HEK293 (cell line): ENCODE results near the gene DGUOK.

Experiments used
- CTCF ChIA-PET: fragments of 350-600 bp; formaldehyde crosslinking; extraction: SDS; loops from one replicate; lab custom pipeline; 2021; ENCODE audit warnings: antibody characterized with exemption; lab: Yijun Ruan, JAX
- POLR2A ChIA-PET: fragments of 300-600 bp; formaldehyde crosslinking; extraction: SDS; loops from one replicate; lab custom pipeline; 2020; ENCODE audit warnings: antibody characterized with exemption, inconsistent platforms; lab: Yijun Ruan, JAX
- H3K27ac ChIP-seq: fragments of 200-500 bp; sonication (Bioruptor generic); 2 replicates; pipeline ENCODE4 v1.5.1; 2014; ENCODE audit warnings: low read depth, low read length, control low read depth, inconsistent platforms; ENCODE audit errors: extremely low read depth
- H3K36me3 ChIP-seq, 2 experiments: fragments of 200-500 bp in 1 of 2; sonication (Bioruptor generic) in 1 of 2; 1 replicate in 1 of 2; 2 replicates in 1 of 2; pipeline ENCODE4 v1.5.1; 2014 to 2017; ENCODE audit warnings: inconsistent platforms in 2 of 2, low read length in 2 of 2; ENCODE audit not compliant: control insufficient read depth in 2 of 2, insufficient read depth in 1 of 2
- H3K4me1 ChIP-seq: fragments of 200-500 bp; sonication (Bioruptor generic); 2 replicates; pipeline ENCODE4 v1.5.1; 2014; ENCODE audit warnings: mild to moderate bottlenecking, low read length, inconsistent platforms; ENCODE audit not compliant: control insufficient read depth, insufficient read depth
- H3K4me3 ChIP-seq: 2 replicates; pipeline ENCODE4 v1.5.1; 2011; ENCODE audit warnings: low read depth, mild to moderate bottlenecking, control low read depth, low read length, moderate library complexity
- H3K9me3 ChIP-seq: fragments of 200-500 bp; sonication (Bioruptor generic); 2 replicates; pipeline ENCODE4 v1.5.1; 2014; ENCODE audit warnings: low read depth, low read length, inconsistent platforms; ENCODE audit not compliant: control insufficient read depth, insufficient read depth
- FEZF1 ChIP-seq: fragments of 450-650 bp; formaldehyde crosslinking; IDR thresholded peaks from 2 replicates; pipeline ENCODE4 v1.5.1; 2016; ENCODE audit warnings: missing biosample characterization, missing genetic modification characterization
- GFI1B ChIP-seq: fragments of 450-650 bp; formaldehyde crosslinking; IDR thresholded peaks from 2 replicates; pipeline ENCODE4 v1.5.1; 2016; ENCODE audit warnings: missing biosample characterization, missing genetic modification characterization
- HOXC10 ChIP-seq: sonication (generic); formaldehyde crosslinking; IDR thresholded peaks from 2 replicates; pipeline ENCODE4 v1.8.1; 2023; ENCODE audit warnings: mild to moderate bottlenecking, missing genetic modification reagents
- KLF8 ChIP-seq: fragments of 450-650 bp; formaldehyde crosslinking; IDR thresholded peaks from 2 replicates; pipeline ENCODE4 v1.5.1; 2016; ENCODE audit warnings: missing biosample characterization, missing genetic modification characterization
- MYNN ChIP-seq: fragments of 450-650 bp; formaldehyde crosslinking; IDR thresholded peaks from 2 replicates; pipeline ENCODE4 v1.5.1; 2016; ENCODE audit warnings: missing biosample characterization, missing genetic modification characterization, borderline replicate concordance
- SALL2 ChIP-seq: fragments of 450-650 bp; formaldehyde crosslinking; IDR thresholded peaks from 2 replicates; pipeline ENCODE4 v1.5.0; 2017; ENCODE audit warnings: missing biosample characterization, mild to moderate bottlenecking, missing genetic modification characterization, borderline replicate concordance
- SP2 ChIP-seq: fragments of 450-650 bp; formaldehyde crosslinking; IDR thresholded peaks from 2 replicates; pipeline ENCODE4 v1.5.1; 2016; ENCODE audit warnings: missing biosample characterization, missing genetic modification characterization
- SP3 ChIP-seq: fragments of 450-650 bp; formaldehyde crosslinking; IDR thresholded peaks from 2 replicates; pipeline ENCODE4 v1.5.1; 2016; ENCODE audit warnings: missing biosample characterization, missing genetic modification characterization
- TRIM28 ChIP-seq: IDR thresholded peaks from 2 replicates; pipeline ENCODE4 v1.6.1; 2011; ENCODE audit warnings: low read length, control low read depth, borderline replicate concordance
- WT1 ChIP-seq: fragments of 450-650 bp; formaldehyde crosslinking; IDR thresholded peaks from 2 replicates; pipeline ENCODE4 v1.5.1; 2016; ENCODE audit warnings: missing biosample characterization, missing genetic modification characterization
- ZFP69B ChIP-seq: fragments of 450-650 bp; formaldehyde crosslinking; IDR thresholded peaks from 2 replicates; pipeline ENCODE4 v1.5.1; 2016; ENCODE audit warnings: missing biosample characterization, missing genetic modification characterization
- ZNF10 ChIP-seq: fragments of 450-650 bp; formaldehyde crosslinking; IDR thresholded peaks from 2 replicates; pipeline ENCODE4 v1.5.1; 2017; ENCODE audit warnings: missing biosample characterization, missing genetic modification characterization
- ZNF121 ChIP-seq: fragments of 450-650 bp; formaldehyde crosslinking; IDR thresholded peaks from 2 replicates; pipeline ENCODE4 v1.5.1; 2016; ENCODE audit warnings: missing biosample characterization, missing genetic modification characterization
- ZNF24 ChIP-seq: fragments of 450-650 bp; formaldehyde crosslinking; IDR thresholded peaks from 2 replicates; pipeline ENCODE4 v1.5.1; 2016; ENCODE audit warnings: missing biosample characterization, missing genetic modification characterization
- ZNF302 ChIP-seq: fragments of 450-650 bp; formaldehyde crosslinking; IDR thresholded peaks from 2 replicates; pipeline ENCODE4 v1.5.1; 2016; ENCODE audit warnings: missing biosample characterization, missing genetic modification characterization, low read depth
- ZNF37A ChIP-seq: fragments of 450-650 bp; IDR thresholded peaks from 2 replicates; pipeline ENCODE4 v1.5.1; 2018; ENCODE audit warnings: missing biosample characterization, missing genetic modification characterization
- ZNF404 ChIP-seq: fragments of 450-650 bp; formaldehyde crosslinking; IDR thresholded peaks from 2 replicates; pipeline ENCODE4 v1.5.1; 2017; ENCODE audit warnings: missing biosample characterization, missing genetic modification characterization
- ZNF48 ChIP-seq: fragments of 450-650 bp; formaldehyde crosslinking; IDR thresholded peaks from 2 replicates; pipeline ENCODE4 v1.5.1; 2016; ENCODE audit warnings: missing biosample characterization, missing genetic modification characterization
- ZNF544 ChIP-seq: fragments of 450-650 bp; formaldehyde crosslinking; IDR thresholded peaks from 2 replicates; pipeline ENCODE4 v1.5.0; 2017; ENCODE audit warnings: missing biosample characterization, missing genetic modification characterization
- ZNF548 ChIP-seq: fragments of 450-650 bp; formaldehyde crosslinking; IDR thresholded peaks from 2 replicates; pipeline ENCODE4 v1.5.1; 2016; ENCODE audit warnings: missing biosample characterization, missing genetic modification characterization
- ZNF555 ChIP-seq: fragments of 450-650 bp; formaldehyde crosslinking; conservative IDR thresholded peaks from 2 replicates; pipeline ENCODE4 v1.5.1; 2017; ENCODE audit warnings: missing biosample characterization, mild to moderate bottlenecking, missing genetic modification characterization, inconsistent platforms
- ZNF558 ChIP-seq: fragments of 450-650 bp; formaldehyde crosslinking; IDR thresholded peaks from 2 replicates; pipeline ENCODE4 v1.5.1; 2016; ENCODE audit warnings: missing biosample characterization, missing genetic modification characterization
- ZNF571 ChIP-seq: fragments of 450-650 bp; formaldehyde crosslinking; IDR thresholded peaks from 2 replicates; pipeline ENCODE4 v1.5.0; 2017; ENCODE audit warnings: missing biosample characterization, missing genetic modification characterization
- ZNF76 ChIP-seq: fragments of 450-650 bp; formaldehyde crosslinking; IDR thresholded peaks from 2 replicates; pipeline ENCODE4; 2016; ENCODE audit warnings: low read depth, missing biosample characterization, missing genetic modification characterization, borderline replicate concordance
- ZNF791 ChIP-seq: fragments of 450-650 bp; formaldehyde crosslinking; IDR thresholded peaks from 2 replicates; pipeline ENCODE4 v1.5.1; 2016; ENCODE audit warnings: missing biosample characterization, missing genetic modification characterization
- ZSCAN23 ChIP-seq: fragments of 450-650 bp; formaldehyde crosslinking; IDR thresholded peaks from 2 replicates; pipeline ENCODE4 v1.5.1; 2016; ENCODE audit warnings: missing biosample characterization, missing genetic modification characterization
- TF ChIP-seq, protein P1 (sequence below): fragments of 450-650 bp; formaldehyde crosslinking; IDR thresholded peaks from 2 replicates; pipeline ENCODE4 v1.5.1; 2016; ENCODE audit warnings: missing biosample characterization, missing genetic modification characterization
- TF ChIP-seq, protein P2 (sequence below): fragments of 450-650 bp; formaldehyde crosslinking; optimal IDR thresholded peaks from 2 replicates; pipeline ENCODE3; 2016; ENCODE audit warnings: missing biosample characterization, mild to moderate bottlenecking, missing genetic modification characterization
- TF ChIP-seq, protein P3 (sequence below): fragments of 450-650 bp; formaldehyde crosslinking; IDR thresholded peaks from 2 replicates; pipeline ENCODE4 v1.5.1; 2017; ENCODE audit warnings: missing biosample characterization, missing genetic modification characterization
- TF ChIP-seq, protein P4 (sequence below): fragments of 450-650 bp; formaldehyde crosslinking; IDR thresholded peaks from 2 replicates; pipeline ENCODE4 v1.5.1; 2016; ENCODE audit warnings: missing biosample characterization, missing genetic modification characterization
- TF ChIP-seq, protein P5 (sequence below): fragments of 450-650 bp; formaldehyde crosslinking; IDR thresholded peaks from 2 replicates; pipeline ENCODE4 v1.5.1; 2016; ENCODE audit warnings: missing biosample characterization, missing genetic modification characterization, low read depth

The DGUOK gene

DNA sequence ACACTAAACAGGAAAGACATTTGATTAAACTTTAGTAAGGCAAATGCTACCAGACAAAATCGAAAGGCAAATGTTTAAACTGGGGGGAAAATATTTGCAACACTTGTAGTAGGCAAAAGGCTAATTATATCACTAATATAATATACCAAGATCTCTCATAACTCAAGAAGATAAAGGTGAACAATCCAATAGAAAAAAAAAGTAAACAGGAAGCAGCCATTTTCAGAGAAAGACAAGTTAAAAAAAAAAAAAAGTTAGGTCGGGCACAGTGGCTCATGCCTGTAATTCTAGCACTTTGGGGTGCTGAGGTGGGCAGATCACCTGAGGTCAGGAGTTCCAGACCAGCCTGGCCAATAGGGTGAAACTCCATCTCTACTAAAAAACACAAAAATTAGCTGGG is 38.3 kb upstream of the DGUOK start:
- no peaks in the 10 kb centered on the region for H3K9me3 ChIP-seq
- no peak for TF ChIP-seq MYNN
- TF ChIP-seq ZNF10 (tag by site-specific recombination) = no peak
- TF ChIP-seq, protein P1, sequence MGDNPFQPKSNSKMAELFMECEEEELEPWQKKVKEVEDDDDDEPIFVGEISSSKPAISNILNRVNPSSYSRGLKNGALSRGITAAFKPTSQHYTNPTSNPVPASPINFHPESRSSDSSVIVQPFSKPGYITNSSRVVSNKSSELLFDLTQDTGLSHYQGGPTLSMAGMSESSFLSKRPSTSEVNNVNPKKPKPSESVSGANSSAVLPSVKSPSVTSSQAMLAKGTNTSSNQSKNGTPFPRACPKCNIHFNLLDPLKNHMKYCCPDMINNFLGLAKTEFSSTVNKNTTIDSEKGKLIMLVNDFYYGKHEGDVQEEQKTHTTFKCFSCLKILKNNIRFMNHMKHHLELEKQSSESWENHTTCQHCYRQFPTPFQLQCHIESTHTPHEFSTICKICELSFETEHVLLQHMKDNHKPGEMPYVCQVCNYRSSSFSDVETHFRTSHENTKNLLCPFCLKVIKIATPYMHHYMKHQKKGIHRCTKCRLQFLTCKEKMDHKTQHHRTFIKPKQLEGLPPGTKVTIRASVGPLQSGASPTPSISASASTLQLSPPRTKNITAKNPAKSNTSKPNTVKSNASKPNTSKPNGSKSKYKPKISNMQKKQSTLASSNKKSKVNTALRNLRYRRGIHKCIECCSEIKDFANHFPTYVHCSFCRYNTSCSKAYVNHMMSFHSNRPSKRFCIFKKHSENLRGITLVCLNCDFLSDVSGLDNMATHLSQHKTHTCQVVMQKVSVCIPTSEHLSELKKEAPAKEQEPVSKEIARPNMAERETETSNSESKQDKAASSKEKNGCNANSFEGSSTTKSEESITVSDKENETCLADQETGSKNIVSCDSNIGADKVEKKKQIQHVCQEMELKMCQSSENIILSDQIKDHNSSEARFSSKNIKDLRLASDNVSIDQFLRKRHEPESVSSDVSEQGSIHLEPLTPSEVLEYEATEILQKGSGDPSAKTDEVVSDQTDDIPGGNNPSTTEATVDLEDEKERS (tag by site-specific recombination) = no peak
- no peak for TF ChIP-seq ZNF571 (tag by site-specific recombination)
- TF ChIP-seq, protein P2, sequence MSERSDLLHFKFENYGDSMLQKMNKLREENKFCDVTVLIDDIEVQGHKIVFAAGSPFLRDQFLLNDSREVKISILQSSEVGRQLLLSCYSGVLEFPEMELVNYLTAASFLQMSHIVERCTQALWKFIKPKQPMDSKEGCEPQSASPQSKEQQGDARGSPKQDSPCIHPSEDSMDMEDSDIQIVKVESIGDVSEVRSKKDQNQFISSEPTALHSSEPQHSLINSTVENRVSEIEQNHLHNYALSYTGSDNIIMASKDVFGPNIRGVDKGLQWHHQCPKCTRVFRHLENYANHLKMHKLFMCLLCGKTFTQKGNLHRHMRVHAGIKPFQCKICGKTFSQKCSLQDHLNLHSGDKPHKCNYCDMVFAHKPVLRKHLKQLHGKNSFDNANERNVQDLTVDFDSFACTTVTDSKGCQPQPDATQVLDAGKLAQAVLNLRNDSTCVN = no peak
- no peak for TF ChIP-seq SALL2 (tag by site-specific recombination)
- TF ChIP-seq ZNF555 (tag by site-specific recombination) = no peak
- TF ChIP-seq ZFP69B (tag by site-specific recombination) = no peak
- TF ChIP-seq ZSCAN23 = no peak
- TF ChIP-seq GFI1B (tag by site-specific recombination) = no peak
- TF ChIP-seq KLF8 (tag by site-specific recombination) = no peak
- TF ChIP-seq ZNF404 (tag by site-specific recombination) = no peak
- no peak for TF ChIP-seq ZNF48
- no peak for TF ChIP-seq ZNF558 (tag by site-specific recombination)
- TF ChIP-seq ZNF548 (tag by site-specific recombination) = no peak
- no peak for TF ChIP-seq ZNF791
- no peak for TF ChIP-seq ZNF37A (tag by site-specific recombination)
- no peak for TF ChIP-seq SP2 (tag by site-specific recombination)
- TF ChIP-seq ZNF24 (tag by site-specific recombination) = no peak
- TF ChIP-seq, all 188 proteins: peak for 0
- ChIA-PET CTCF (no interaction called here), POLR2A (no interaction called here)
- H3K36me3 ChIP-seq = no peaks in the 10 kb centered on the region
- no peaks in the 10 kb centered on the region for H3K4me1 ChIP-seq
- H3K27ac ChIP-seq = no peak overlapping the region
- no peak overlapping the region for H3K4me3 ChIP-seq

DNA sequence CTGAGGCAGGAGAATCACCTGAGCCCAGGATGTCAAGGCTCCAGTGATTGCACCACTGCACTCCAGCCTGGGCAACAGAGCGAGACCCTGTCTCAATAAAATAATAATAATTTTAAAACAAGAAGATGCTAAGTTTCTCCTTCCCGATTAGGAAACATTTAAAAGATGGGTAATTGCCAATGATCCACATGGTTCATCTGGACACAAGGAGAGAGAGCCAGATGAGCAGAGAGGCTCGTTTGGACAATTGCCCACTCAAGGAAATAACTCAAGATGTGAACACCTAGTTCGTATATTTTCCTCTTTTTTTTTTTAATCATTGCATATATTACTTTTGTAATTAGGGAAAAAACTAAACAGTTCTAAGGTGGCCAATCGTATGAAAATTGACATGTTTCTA is 37.5 kb upstream of the DGUOK start:
- H3K27ac ChIP-seq = no peak overlapping the region
- no peaks in the 10 kb centered on the region for H3K9me3 ChIP-seq
- no peaks in the 10 kb centered on the region for H3K36me3 ChIP-seq
- H3K4me1 ChIP-seq = no peaks in the 10 kb centered on the region
- ChIA-PET CTCF (no interaction called here), POLR2A (no interaction called here)
- H3K4me3 ChIP-seq = no peak overlapping the region
- TF ChIP-seq ZNF302 = no peak
- TF ChIP-seq SP3 (tag by site-specific recombination) = no peak
- TF ChIP-seq ZNF544 = no peak
- TF ChIP-seq, protein P3, sequence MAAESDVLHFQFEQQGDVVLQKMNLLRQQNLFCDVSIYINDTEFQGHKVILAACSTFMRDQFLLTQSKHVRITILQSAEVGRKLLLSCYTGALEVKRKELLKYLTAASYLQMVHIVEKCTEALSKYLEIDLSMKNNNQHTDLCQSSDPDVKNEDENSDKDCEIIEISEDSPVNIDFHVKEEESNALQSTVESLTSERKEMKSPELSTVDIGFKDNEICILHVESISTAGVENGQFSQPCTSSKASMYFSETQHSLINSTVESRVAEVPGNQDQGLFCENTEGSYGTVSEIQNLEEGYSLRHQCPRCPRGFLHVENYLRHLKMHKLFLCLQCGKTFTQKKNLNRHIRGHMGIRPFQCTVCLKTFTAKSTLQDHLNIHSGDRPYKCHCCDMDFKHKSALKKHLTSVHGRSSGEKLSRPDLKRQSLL (tag by site-specific recombination) = no peak
- TF ChIP-seq, protein P4, sequence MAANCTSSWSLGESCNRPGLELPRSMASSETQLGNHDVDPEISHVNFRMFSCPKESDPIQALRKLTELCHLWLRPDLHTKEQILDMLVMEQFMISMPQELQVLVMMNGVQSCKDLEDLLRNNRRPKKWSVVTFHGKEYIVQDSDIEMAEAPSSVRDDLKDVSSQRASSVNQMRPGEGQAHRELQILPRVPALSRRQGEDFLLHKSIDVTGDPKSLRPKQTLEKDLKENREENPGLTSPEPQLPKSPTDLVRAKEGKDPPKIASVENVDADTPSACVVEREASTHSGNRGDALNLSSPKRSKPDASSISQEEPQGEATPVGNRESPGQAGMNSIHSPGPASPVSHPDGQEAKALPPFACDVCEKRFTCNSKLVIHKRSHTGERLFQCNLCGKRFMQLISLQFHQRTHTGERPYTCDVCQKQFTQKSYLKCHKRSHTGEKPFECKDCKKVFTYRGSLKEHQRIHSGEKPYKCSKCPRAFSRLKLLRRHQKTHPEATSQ = no peak
- TF ChIP-seq ZNF76 (tag by site-specific recombination) = no peak
- no peak for TF ChIP-seq TRIM28
- TF ChIP-seq HOXC10 (CRISPR knock-in tag) = no peak
- no peak for TF ChIP-seq WT1 (tag by site-specific recombination)
- TF ChIP-seq ZNF121 (tag by site-specific recombination) = no peak
- TF ChIP-seq, protein P5, sequence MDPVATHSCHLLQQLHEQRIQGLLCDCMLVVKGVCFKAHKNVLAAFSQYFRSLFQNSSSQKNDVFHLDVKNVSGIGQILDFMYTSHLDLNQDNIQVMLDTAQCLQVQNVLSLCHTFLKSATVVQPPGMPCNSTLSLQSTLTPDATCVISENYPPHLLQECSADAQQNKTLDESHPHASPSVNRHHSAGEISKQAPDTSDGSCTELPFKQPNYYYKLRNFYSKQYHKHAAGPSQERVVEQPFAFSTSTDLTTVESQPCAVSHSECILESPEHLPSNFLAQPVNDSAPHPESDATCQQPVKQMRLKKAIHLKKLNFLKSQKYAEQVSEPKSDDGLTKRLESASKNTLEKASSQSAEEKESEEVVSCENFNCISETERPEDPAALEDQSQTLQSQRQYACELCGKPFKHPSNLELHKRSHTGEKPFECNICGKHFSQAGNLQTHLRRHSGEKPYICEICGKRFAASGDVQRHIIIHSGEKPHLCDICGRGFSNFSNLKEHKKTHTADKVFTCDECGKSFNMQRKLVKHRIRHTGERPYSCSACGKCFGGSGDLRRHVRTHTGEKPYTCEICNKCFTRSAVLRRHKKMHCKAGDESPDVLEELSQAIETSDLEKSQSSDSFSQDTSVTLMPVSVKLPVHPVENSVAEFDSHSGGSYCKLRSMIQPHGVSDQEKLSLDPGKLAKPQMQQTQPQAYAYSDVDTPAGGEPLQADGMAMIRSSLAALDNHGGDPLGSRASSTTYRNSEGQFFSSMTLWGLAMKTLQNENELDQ (tag by site-specific recombination) = no peak
- no peak for TF ChIP-seq FEZF1 (tag by site-specific recombination)
